ENCODE data around the gene ULK3. TPM values are rescaled to one million over a fixed set of nuclear protein-coding genes. Genes with fewer than 3 reads are reported as not detected.

The ULK3 gene
- total and polyA plus RNA-seq, 2 donors (not counting 3 experiments of a cell fraction or from before 2014, with no cell fraction given): 36.0 to 48.6 TPM

- H3K9ac ChIP-seq (replicated peaks; ENCODE audit: extremely low read depth, insufficient read depth, low read length): no peak overlapping the region
- ChIA-PET POLR2A (no interaction called here), CTCF (no interaction called here)
- no peak for DNase-seq (ENCODE audit: low read depth, low spot score)
- no TSS peak for BruUV-seq (replicated peaks)
- H3K9me1 ChIP-seq (replicated peaks; ENCODE audit: control insufficient read depth, extremely low read depth, insufficient read depth, low read length): no peaks in the 10 kb centered on the region
- intact Hi-C loops (cut with micrococcal nuclease): no loop called here
- H4K20me1 ChIP-seq (replicated peaks; ENCODE audit: control insufficient read depth, extremely low read depth, insufficient read depth, low read length): no peaks in the 10 kb centered on the region
- FAIRE-seq: no peak
- dilution Hi-C loops (cut with MboI; ENCODE audit: extremely low pct_ligation_motif_present, low sequenced_read_pairs): no loop called here
- H3K27ac ChIP-seq (ENCODE audit: insufficient read depth, low read depth, low read length): no peak overlapping the region
- no peaks in the 10 kb centered on the region for H3K4me1 ChIP-seq (ENCODE audit: control insufficient read depth, extremely low read depth, insufficient read depth, low read length)
- no peak overlapping the region for H3K4me2 ChIP-seq (ENCODE audit: insufficient read depth, low read length)
- TF ChIP-seq MYC (IDR thresholded peaks at IDR 0.05; ENCODE audit: low read depth, low read length) (no peak), GATA2 (IDR thresholded peaks at IDR 0.05; ENCODE audit: insufficient read depth, insufficient read length, low read depth, low read length) (no peak), POLR2A (IDR thresholded peaks at IDR 0.05; ENCODE audit: low read depth, low read length) (no peak), MAX (IDR thresholded peaks at IDR 0.05; ENCODE audit: insufficient read depth, insufficient read length) (no peak), FOS (IDR thresholded peaks at IDR 0.05; ENCODE audit: borderline replicate concordance, insufficient read depth, low read length) (no peak), EZH2 (IDR thresholded peaks at IDR 0.05; ENCODE audit: borderline replicate concordance, low read depth, low read length, severe bottlenecking) (no peak), JUN (IDR thresholded peaks at IDR 0.05; ENCODE audit: borderline replicate concordance, insufficient read depth, insufficient read length, low read depth) (no peak), POLR2AphosphoS5 (IDR thresholded peaks at IDR 0.05; ENCODE audit: insufficient read depth, low read depth, low read length) (no peak), CTCF (IDR thresholded peaks at IDR 0.05; ENCODE audit: extremely low read depth in 1 of 2, insufficient read depth in 1 of 2, low read depth in 1 of 2, low read length in 2 of 2) (no peak)
- H3K4me3 ChIP-seq (replicated peaks in 1 of 3; ENCODE audit: insufficient read depth in 1 of 3, low read depth in 1 of 3, low read length in 3 of 3): no peak overlapping the region
- H2AFZ ChIP-seq (ENCODE audit: low read depth, low read length): no peak overlapping the region
- no peaks in the 10 kb centered on the region for H3K79me2 ChIP-seq (ENCODE audit: control insufficient read depth, insufficient read depth, low read length)
- H3K27me3 ChIP-seq (ENCODE audit: control insufficient read depth in 2 of 2, insufficient read depth in 2 of 2, low read length in 2 of 2): no peaks in the 10 kb centered on the region
- H3K36me3 ChIP-seq (ENCODE audit: control insufficient read depth in 2 of 2, extremely low read depth in 1 of 2, insufficient read depth in 2 of 2, low read length in 2 of 2): peaks cover 11 to 60% of the 10 kb centered on the region in 2 experiments
- H3K9me3 ChIP-seq (replicated peaks; ENCODE audit: control insufficient read depth, insufficient read depth, low read length): no peaks in the 10 kb centered on the region
These were observed 7.4 kb upstream of the ULK3 start for GRCh38 chr15:74850393-74850792.

Measured in endothelial cell of umbilical vein (primary cell).